ENCODE results near the gene NDUFB7.
"Not testable (repeated sequence)": the region's sequence is repeated elsewhere in the genome, so short reads cannot be mapped to it uniquely, and the experiment has no call there.

The NDUFB7 gene

GRCh38 chr19:14553042-14553938 lies 18.6 kb downstream of the NDUFB7 start:
- no peak for DNase-seq

GRCh38 chr19:14552006-14552360 lies 19.9 kb downstream of the NDUFB7 start:
- DNase-seq = not testable (repeated sequence)

- peak; percentile 83 for DNase-seq
These were observed 20.5 kb downstream of the NDUFB7 start for GRCh38 chr19:14551134-14552005.

- no peak for DNase-seq
These were observed 21.6 kb downstream of the NDUFB7 start for GRCh38 chr19:14550201-14550754.

- no peak for DNase-seq
These were observed 26.2 kb downstream of the NDUFB7 start for GRCh38 chr19:14545716-14546082.

- DNase-seq = no peak
These were observed 26.7 kb downstream of the NDUFB7 start for GRCh38 chr19:14544977-14545715.

- DNase-seq = no peak
These were observed 27.8 kb downstream of the NDUFB7 start for GRCh38 chr19:14544047-14544446.

GRCh38 chr19:14542711-14543328 lies 29.0 kb downstream of the NDUFB7 start:
- no peak for DNase-seq

GRCh38 chr19:14541979-14542378 lies 29.9 kb downstream of the NDUFB7 start:
- DNase-seq = not testable (repeated sequence)

GRCh38 chr19:14540741-14541525 lies 30.9 kb downstream of the NDUFB7 start:
- DNase-seq = no peak

- peak; percentile 59 for DNase-seq
These were observed 34.8 kb downstream of the NDUFB7 start for GRCh38 chr19:14536926-14537692.

- no peak for DNase-seq
These were observed 38.4 kb downstream of the NDUFB7 start for GRCh38 chr19:14533450-14533849.

- DNase-seq = no peak
These were observed 41.4 kb downstream of the NDUFB7 start for GRCh38 chr19:14530506-14530905.

GRCh38 chr19:14530005-14530348 lies 41.9 kb downstream of the NDUFB7 start:
- peak; percentile 49 for DNase-seq

- peak; percentile 100 for DNase-seq
These were observed 42.4 kb downstream of the NDUFB7 start, which contains the start of gene TECR for GRCh38 chr19:14529254-14530004. TSS of gene TECR (plus strand) at chr19:14529594. CDS start at chr19:14529697, 103 bp downstream.

GRCh38 chr19:14528419-14529253 lies 43.2 kb downstream of the NDUFB7 start:
- DNase-seq = no peak

- no peak for DNase-seq
These were observed 45.4 kb downstream of the NDUFB7 start for GRCh38 chr19:14526423-14526822.

- no peak for DNase-seq
These were observed 46.1 kb downstream of the NDUFB7 start for GRCh38 chr19:14525729-14526128.

GRCh38 chr19:14520543-14520942 lies 51.3 kb downstream of the NDUFB7 start:
- no peak for DNase-seq

Measured in CD4-positive, alpha-beta T cell treated with Interleukin-12 subunit alpha and Interleukin-12 subunit beta, for 1 hour (primary cell).